Mesendoderm (in vitro differentiated cells): Measurements from ENCODE around the gene AFF3.
A peak's percentile ranks its signal among the peaks of the same experiment; 100 is the strongest.

Source experiments
- DNase-seq: peaks from one replicate; pipeline ENCODE4 v3.0.0; 2013
- H2AK5ac ChIP-seq: 2 replicates; pipeline ENCODE4 v1.6.1; 2013; ENCODE audit warnings: low read length, inconsistent platforms
- H2BK120ac ChIP-seq: 2 replicates; pipeline ENCODE4 v1.6.1; 2013; ENCODE audit warnings: low read depth, mild to moderate bottlenecking, low read length, moderate library complexity, mixed read lengths
- H2BK15ac ChIP-seq: replicated peaks from 2 replicates; pipeline ENCODE4 v1.6.1; 2013; ENCODE audit warnings: low read depth, mild to moderate bottlenecking, moderate library complexity
- H2BK5ac ChIP-seq: 2 replicates; pipeline ENCODE4 v1.6.1; 2013; ENCODE audit warnings: low read length, inconsistent platforms
- H3K18ac ChIP-seq: 2 replicates; pipeline ENCODE4 v1.6.1; 2013; ENCODE audit warnings: mild to moderate bottlenecking, low read length, mixed read lengths
- H3K23ac ChIP-seq: one replicate; pipeline ENCODE4 v1.6.1; 2013; ENCODE audit warnings: low read length
- H3K27ac ChIP-seq: 2 replicates; pipeline ENCODE4 v1.5.1; 2013; ENCODE audit warnings: low read depth, mild to moderate bottlenecking, inconsistent platforms, low read length, moderate library complexity
- H3K27me3 ChIP-seq: 2 replicates; pipeline ENCODE4 v1.6.1; 2013; ENCODE audit warnings: low read length, control low read depth, mild to moderate bottlenecking, inconsistent platforms; ENCODE audit not compliant: insufficient read depth, poor library complexity
- H3K36me3 ChIP-seq: 2 replicates; pipeline ENCODE4 v1.6.1; 2013; ENCODE audit warnings: low read length, inconsistent platforms; ENCODE audit not compliant: control insufficient read depth, insufficient read depth
- H3K4ac ChIP-seq: one replicate; pipeline ENCODE4 v1.6.1; 2013; ENCODE audit warnings: low read depth, mild to moderate bottlenecking, low read length, moderate library complexity
- H3K4me1 ChIP-seq: 2 replicates; pipeline ENCODE4 v1.6.1; 2013; ENCODE audit warnings: low read depth, low read length, inconsistent platforms; ENCODE audit not compliant: control insufficient read depth
- H3K4me2 ChIP-seq: 2 replicates; pipeline ENCODE4 v1.6.1; 2013; ENCODE audit warnings: low read length
- H3K4me3 ChIP-seq: 2 replicates; pipeline ENCODE4 v1.5.1; 2013; ENCODE audit warnings: mild to moderate bottlenecking, low read length
- H3K56ac ChIP-seq: one replicate; pipeline ENCODE4 v1.6.1; 2013; ENCODE audit warnings: low read length
- H3K79me1 ChIP-seq: 2 replicates; pipeline ENCODE4 v1.6.1; 2013; ENCODE audit warnings: low read length, inconsistent platforms
- H3K79me2 ChIP-seq: 2 replicates; pipeline ENCODE4 v1.6.1; 2013; ENCODE audit warnings: mild to moderate bottlenecking, low read length; ENCODE audit not compliant: control insufficient read depth, insufficient read depth
- H3K9ac ChIP-seq: 2 replicates; pipeline ENCODE4 v1.6.1; 2013; ENCODE audit warnings: low read length, inconsistent platforms
- H4K5ac ChIP-seq: one replicate; pipeline ENCODE4 v1.6.1; 2013; ENCODE audit warnings: low read length
- H4K8ac ChIP-seq: one replicate; pipeline ENCODE4 v1.6.1; 2013; ENCODE audit warnings: low read depth, mild to moderate bottlenecking, control low read depth, low read length, moderate library complexity
- WGBS: extraction: QIAGEN DNeasy Blood & Tissue Kit; methylation state at CpG from one replicate; pipeline ENCODE4 v1.1.7; 2013; ENCODE audit warnings: low lambda C conversion rate, missing lambda C conversion rate; ENCODE audit not compliant: insufficient coverage; ENCODE audit errors: extremely low coverage; 5-methylcytosine and 5-hydroxymethylcytosine counted together

AFF3 gene

DNA sequence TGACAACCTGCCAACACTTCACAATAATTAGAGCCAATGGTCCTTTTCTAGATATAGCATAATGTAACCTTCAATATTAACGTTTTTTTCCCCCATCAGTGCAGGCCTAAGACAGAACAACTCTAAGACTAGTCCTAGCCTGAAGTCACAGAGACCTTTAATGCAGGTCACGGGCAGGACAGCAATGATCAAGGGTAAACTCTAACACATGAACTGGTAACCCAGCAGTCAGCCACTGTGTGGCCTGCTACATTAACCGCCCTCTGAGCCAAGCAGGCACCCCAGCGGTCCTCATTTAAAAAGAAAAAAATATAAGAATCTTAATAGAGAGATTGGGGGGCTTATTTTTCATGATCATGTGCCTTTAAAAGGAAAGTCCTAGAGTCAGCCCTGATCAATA is 290.6 kb downstream of the AFF3 start:
- Histone ChIP-seq H3K4me2 (no peak overlapping the region), H3K56ac (no peak overlapping the region), H3K27ac (no peak overlapping the region), H2BK120ac (peak overlapping the region; percentile 28), H2AK5ac (no peak overlapping the region), H2BK5ac (no peak overlapping the region), H3K4ac (no peak overlapping the region), H2BK15ac (no peak overlapping the region), H3K27me3 (no peaks in the 10 kb centered on the region), H3K9ac (no peak overlapping the region), H3K36me3 (no peaks in the 10 kb centered on the region), H3K4me1 (no peaks in the 10 kb centered on the region), H3K23ac (no peak overlapping the region), H3K18ac (no peak overlapping the region), H4K5ac (no peak overlapping the region), H3K4me3 (no peak overlapping the region), H3K79me1 (no peaks in the 10 kb centered on the region), H4K8ac (no peak overlapping the region), H3K79me2 (no peaks in the 10 kb centered on the region)
- WGBS, result no CpG with 5 or more reads among the region's 4 CpGs
- DNase-seq, result no peak

- Histone ChIP-seq H3K4ac (no peak overlapping the region), H2BK15ac (no peak overlapping the region), H4K8ac (no peak overlapping the region), H3K27me3 (no peaks in the 10 kb centered on the region), H2BK120ac (no peak overlapping the region), H3K36me3 (no peaks in the 10 kb centered on the region), H4K5ac (no peak overlapping the region), H3K27ac (no peak overlapping the region), H3K18ac (no peak overlapping the region), H3K79me1 (no peaks in the 10 kb centered on the region), H3K79me2 (no peaks in the 10 kb centered on the region), H3K4me3 (no peak overlapping the region), H3K4me2 (no peak overlapping the region), H3K56ac (no peak overlapping the region), H2AK5ac (no peak overlapping the region), H3K23ac (no peak overlapping the region), H2BK5ac (no peak overlapping the region), H3K9ac (no peak overlapping the region), H3K4me1 (no peaks in the 10 kb centered on the region)
- DNase-seq, result no peak
- WGBS, result no CpG with 5 or more reads among the region's 2 CpGs
Observed at GRCh38 chr2:99851089-99851488, 291.3 kb downstream of the AFF3 start.

DNA sequence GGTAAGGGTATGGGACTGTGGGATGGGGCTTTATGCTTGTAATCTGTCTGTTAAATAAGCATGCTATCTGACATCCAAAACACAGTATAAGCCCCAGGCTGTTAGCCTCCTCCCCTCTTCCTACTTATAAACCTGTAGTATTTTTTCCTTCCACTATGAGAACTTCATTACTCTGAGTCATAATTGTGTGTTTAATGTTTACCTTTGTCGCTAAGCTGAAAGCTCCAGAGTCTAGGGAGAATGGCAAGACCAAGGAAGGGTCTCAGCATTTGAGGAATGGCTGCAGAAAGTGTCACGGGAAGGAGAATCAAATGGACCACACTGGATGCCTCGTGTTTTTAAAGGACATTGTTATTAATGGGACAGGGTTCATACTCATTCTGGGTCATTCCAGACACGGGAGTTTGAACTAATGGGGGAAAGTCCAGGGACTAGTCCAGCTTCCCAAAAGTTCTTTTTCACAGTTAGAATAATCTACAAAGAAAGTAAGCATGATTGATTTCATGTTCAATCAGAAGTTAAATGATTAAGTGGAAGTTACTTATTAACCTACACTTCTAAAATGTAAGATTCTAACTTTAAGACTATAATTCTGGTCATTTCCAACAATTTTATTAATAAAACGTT is 292.2 kb downstream of the AFF3 start:
- no CpG with 5 or more reads among the region's 5 CpGs for WGBS
- DNase-seq, result no peak
- no peaks in the 10 kb centered on the region for H3K79me2 ChIP-seq

DNA sequence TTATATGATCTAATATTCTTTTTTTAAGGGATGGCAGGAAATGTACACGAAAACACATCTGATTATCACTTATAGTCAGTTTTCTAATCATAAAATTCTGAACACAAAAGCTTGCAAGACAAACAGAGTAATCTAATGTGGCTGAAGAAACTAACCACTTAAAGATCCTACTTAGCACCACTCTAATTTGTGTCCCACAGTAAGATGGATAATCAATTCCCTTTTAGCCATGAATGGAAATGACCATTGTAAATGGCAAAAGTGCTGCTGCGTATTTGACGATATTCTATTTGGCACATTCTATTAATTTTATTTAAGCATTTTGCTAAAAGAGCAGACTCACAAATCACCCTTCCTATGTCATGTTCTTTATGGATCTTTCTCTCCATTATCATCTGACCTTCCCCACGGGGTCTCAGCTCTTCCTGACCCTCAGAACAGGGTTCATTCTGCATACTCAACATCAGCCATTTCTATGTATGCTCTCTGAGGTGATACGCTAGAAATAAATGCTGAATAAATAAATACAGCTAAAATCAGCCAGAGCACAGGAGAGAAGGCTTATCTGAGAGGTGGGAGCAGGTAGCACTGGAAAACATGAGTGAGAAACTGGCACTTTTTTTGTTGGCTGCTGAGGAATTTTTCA is 295.8 kb downstream of the AFF3 start:
- Histone ChIP-seq H3K27ac (no peak overlapping the region), H3K18ac (no peak overlapping the region), H4K5ac (no peak overlapping the region), H3K79me2 (no peaks in the 10 kb centered on the region), H2BK15ac (no peak overlapping the region), H3K36me3 (no peaks in the 10 kb centered on the region), H3K4me1 (no peaks in the 10 kb centered on the region), H3K4me2 (no peak overlapping the region), H3K27me3 (no peaks in the 10 kb centered on the region), H2AK5ac (no peak overlapping the region), H2BK5ac (no peak overlapping the region), H3K23ac (no peak overlapping the region), H4K8ac (no peak overlapping the region), H3K9ac (no peak overlapping the region), H3K56ac (no peak overlapping the region), H3K79me1 (no peaks in the 10 kb centered on the region), H2BK120ac (no peak overlapping the region), H3K4me3 (no peak overlapping the region), H3K4ac (no peak overlapping the region)
- no CpG with 5 or more reads among the region's 5 CpGs for WGBS
- no peak for DNase-seq

More for the DNA sequence above, 292.2 kb downstream of the AFF3 start:
- no peak overlapping the region for H2BK120ac ChIP-seq
- no peak overlapping the region for H3K4ac ChIP-seq
- H4K8ac ChIP-seq, result no peak overlapping the region
- no peaks in the 10 kb centered on the region for H3K27me3 ChIP-seq
- no peak overlapping the region for H3K9ac ChIP-seq
- no peak overlapping the region for H2AK5ac ChIP-seq
- H3K4me1 ChIP-seq, result no peaks in the 10 kb centered on the region
- H2BK5ac ChIP-seq, result no peak overlapping the region
- H3K23ac ChIP-seq, result no peak overlapping the region
- H3K56ac ChIP-seq, result no peak overlapping the region
- H3K18ac ChIP-seq, result no peak overlapping the region
- no peak overlapping the region for H3K4me2 ChIP-seq
- no peak overlapping the region for H4K5ac ChIP-seq
- no peak overlapping the region for H3K4me3 ChIP-seq
- H3K36me3 ChIP-seq, result no peaks in the 10 kb centered on the region
- no peak overlapping the region for H3K27ac ChIP-seq
- no peak overlapping the region for H2BK15ac ChIP-seq
- no peaks in the 10 kb centered on the region for H3K79me1 ChIP-seq

DNA sequence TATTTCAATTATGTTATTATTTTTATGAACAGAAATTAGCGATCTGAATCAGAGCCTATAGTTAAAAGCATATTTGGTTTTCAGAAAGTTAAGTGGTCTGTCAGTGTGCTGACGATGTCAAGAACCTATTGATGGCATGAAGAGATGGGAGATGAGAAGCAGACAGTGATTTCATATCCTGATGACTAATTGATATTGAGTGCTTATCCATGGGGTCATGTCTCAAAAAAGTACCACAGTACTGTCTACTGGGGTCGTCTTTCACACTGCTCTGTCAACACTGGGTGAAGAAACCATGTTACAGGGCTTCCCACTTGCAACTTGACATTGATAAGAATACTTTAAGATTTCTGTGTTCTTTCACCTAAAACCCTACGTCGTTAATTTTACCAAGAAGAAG is 297.1 kb downstream of the AFF3 start:
- DNase-seq, result no peak
- no peak overlapping the region for H4K5ac ChIP-seq
- no peaks in the 10 kb centered on the region for H3K79me2 ChIP-seq
- no peaks in the 10 kb centered on the region for H3K4me1 ChIP-seq
- H3K18ac ChIP-seq, result no peak overlapping the region
- H3K79me1 ChIP-seq, result no peaks in the 10 kb centered on the region
- H2AK5ac ChIP-seq, result no peak overlapping the region
- H2BK120ac ChIP-seq, result no peak overlapping the region
- no peak overlapping the region for H2BK15ac ChIP-seq
- no peak overlapping the region for H3K23ac ChIP-seq
- H3K27me3 ChIP-seq, result no peaks in the 10 kb centered on the region
- no peak overlapping the region for H3K27ac ChIP-seq
- H3K4ac ChIP-seq, result no peak overlapping the region
- no peaks in the 10 kb centered on the region for H3K36me3 ChIP-seq
- H3K9ac ChIP-seq, result no peak overlapping the region
- no peak overlapping the region for H3K4me2 ChIP-seq
- no peak overlapping the region for H3K4me3 ChIP-seq
- H3K56ac ChIP-seq, result no peak overlapping the region
- H2BK5ac ChIP-seq, result no peak overlapping the region
- no peak overlapping the region for H4K8ac ChIP-seq
- WGBS, result no CpG with 5 or more reads among the region's 5 CpGs

DNA sequence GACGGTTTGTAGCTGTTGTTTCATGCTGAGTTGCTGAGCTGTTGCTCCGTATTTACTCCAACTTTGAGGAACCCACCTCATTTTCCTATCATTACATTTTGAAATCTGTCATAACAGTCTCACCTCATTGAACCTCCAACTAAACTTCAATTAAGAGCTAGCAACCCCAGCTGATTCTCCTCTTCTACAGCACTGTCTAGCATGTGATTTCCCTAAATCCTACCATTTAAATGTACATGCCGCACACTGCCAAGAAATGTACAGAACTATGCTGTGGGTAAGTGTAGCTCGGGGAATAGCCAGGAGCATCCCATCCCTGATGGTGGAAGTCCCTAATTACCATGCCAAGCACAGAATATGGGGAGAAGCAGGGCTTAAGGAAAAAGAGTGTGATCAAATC is 299.9 kb downstream of the AFF3 start:
- DNase-seq, result no peak
- no CpG with 5 or more reads among the region's 4 CpGs for WGBS
- no peak overlapping the region for H3K4me2 ChIP-seq
- H3K27ac ChIP-seq, result no peak overlapping the region
- H4K8ac ChIP-seq, result peak overlapping the region; percentile 60
- no peak overlapping the region for H3K9ac ChIP-seq
- H3K23ac ChIP-seq, result no peak overlapping the region
- H4K5ac ChIP-seq, result no peak overlapping the region
- H2AK5ac ChIP-seq, result no peak overlapping the region
- no peak overlapping the region for H2BK120ac ChIP-seq
- H3K79me2 ChIP-seq, result no peaks in the 10 kb centered on the region
- H2BK15ac ChIP-seq, result no peak overlapping the region
- H2BK5ac ChIP-seq, result no peak overlapping the region
- H3K4me1 ChIP-seq, result no peaks in the 10 kb centered on the region
- H3K27me3 ChIP-seq, result no peaks in the 10 kb centered on the region
- no peak overlapping the region for H3K4ac ChIP-seq
- H3K18ac ChIP-seq, result no peak overlapping the region
- H3K4me3 ChIP-seq, result no peak overlapping the region
- no peaks in the 10 kb centered on the region for H3K79me1 ChIP-seq
- no peaks in the 10 kb centered on the region for H3K36me3 ChIP-seq
- H3K56ac ChIP-seq, result no peak overlapping the region
